ENCODE results near the gene MT1G.

- no peak for TF ChIP-seq EP300 (IDR thresholded peaks at IDR 0.05)
- no peak for TF ChIP-seq CTCF (IDR thresholded peaks at IDR 0.05)
- no peak for TF ChIP-seq SMC3 (IDR thresholded peaks at IDR 0.05)
- TF ChIP-seq POLR2A (IDR thresholded peaks at IDR 0.05; ENCODE audit: low read length): no peak
- no peak for TF ChIP-seq NPAS2 (CRISPR knock-in tag; IDR thresholded peaks at IDR 0.05; ENCODE audit: borderline replicate concordance)
- no peak for TF ChIP-seq CHD4 (IDR thresholded peaks at IDR 0.05; ENCODE audit: borderline replicate concordance)
- TF ChIP-seq USF2 (IDR thresholded peaks at IDR 0.05): no peak
- no peak for TF ChIP-seq CEBPB (IDR thresholded peaks at IDR 0.05)
- TF ChIP-seq SREBF2 (IDR thresholded peaks at IDR 0.05): no peak
- TF ChIP-seq REST (IDR thresholded peaks at IDR 0.05): no peak
- TF ChIP-seq MAX (IDR thresholded peaks at IDR 0.05): no peak
- TF ChIP-seq MAFK (IDR thresholded peaks at IDR 0.05; ENCODE audit: partially characterized antibody): no peak
- TF ChIP-seq CHD2 (IDR thresholded peaks at IDR 0.05; ENCODE audit: low read length, partially characterized antibody): no peak
These were observed 28.8 kb downstream of the MT1G start for GRCh38 chr16:56639045-56639444.

Data from A549 (cell line).